GM23338 (cell line): ENCODE data around the gene MAP2K7. TPM values are rescaled to one million over a fixed set of nuclear protein-coding genes. Genes with fewer than 3 reads are reported as not detected.

Experiments used
- ATAC-seq: fragments of 200-7000 bp; cut with Tn5 transposase; 3 replicates; pipeline ENCODE4 v1.9.1; 2020
- DNase-seq: peaks from one replicate; pipeline ENCODE4 v3.0.0-alpha.2; 2015; ENCODE audit warnings: low spot score
- H2AFZ ChIP-seq: fragments of 200-600 bp; sonication (generic); 2 replicates; pipeline ENCODE4 v1.8.0; 2016; ENCODE audit warnings: antibody characterized with exemption, mild to moderate bottlenecking, moderate library complexity
- H3F3A ChIP-seq: fragments of 200-600 bp; sonication (generic); replicated peaks from 2 replicates; pipeline ENCODE4 v1.8.0; 2017; ENCODE audit warnings: antibody characterized with exemption, mixed run types, low read depth
- H3K27ac ChIP-seq: fragments of 200-600 bp; sonication (generic); 2 replicates; pipeline ENCODE4 v1.6.1; 2016; ENCODE audit warnings: low read depth
- H3K27me3 ChIP-seq: fragments of 200-600 bp; sonication (generic); 2 replicates; pipeline ENCODE4 v1.8.0; 2016; ENCODE audit warnings: mild to moderate bottlenecking, mixed run types, moderate library complexity; ENCODE audit not compliant: insufficient read depth
- H3K36me3 ChIP-seq: fragments of 200-600 bp; sonication (generic); 2 replicates; pipeline ENCODE4 v1.8.0; 2016; ENCODE audit warnings: mild to moderate bottlenecking; ENCODE audit not compliant: insufficient read depth
- H3K4me1 ChIP-seq: fragments of 200-600 bp; sonication (generic); 2 replicates; pipeline ENCODE4 v1.8.0; 2016; ENCODE audit warnings: mild to moderate bottlenecking, moderate library complexity; ENCODE audit not compliant: insufficient read depth
- H3K4me2 ChIP-seq: fragments of 200-600 bp; sonication (generic); 2 replicates; pipeline ENCODE4 v1.7.1; 2017; ENCODE audit warnings: mixed run types
- H3K4me3 ChIP-seq: fragments of 200-600 bp; sonication (generic); 2 replicates; pipeline ENCODE4 v1.6.1; 2016; ENCODE audit warnings: mixed run types
- H3K79me2 ChIP-seq: fragments of 200-600 bp; sonication (generic); replicated peaks from 2 replicates; pipeline ENCODE4 v1.8.0; 2017; ENCODE audit warnings: mild to moderate bottlenecking; ENCODE audit not compliant: insufficient read depth
- H3K9me2 ChIP-seq: fragments of 200-600 bp; sonication (generic); 2 replicates; pipeline ENCODE4 v1.8.0; 2017; ENCODE audit not compliant: insufficient read depth
- H4K20me1 ChIP-seq: fragments of 200-600 bp; sonication (generic); replicated peaks from 2 replicates; pipeline ENCODE4 v1.8.0; 2017; ENCODE audit warnings: mild to moderate bottlenecking; ENCODE audit not compliant: insufficient read depth
- H3K27ac Mint-ChIP-seq: 2 replicates; pipeline ENCODE4 v1.8.0; 2020; ENCODE audit warnings: inconsistent platforms, mild to moderate bottlenecking, moderate library complexity, mixed read lengths
- H3K27me3 Mint-ChIP-seq: 3 replicates; pipeline ENCODE4 v1.8.0; 2022; ENCODE audit warnings: low read depth, mild to moderate bottlenecking, moderate library complexity, mixed read lengths, inconsistent platforms; ENCODE audit not compliant: insufficient read depth, poor library complexity
- H3K36me3 Mint-ChIP-seq: 3 replicates; pipeline ENCODE4 v1.8.0; 2021; ENCODE audit warnings: low read depth, mild to moderate bottlenecking, inconsistent platforms, moderate library complexity, mixed read lengths
- H3K4me1 Mint-ChIP-seq: 3 replicates; pipeline ENCODE4 v1.8.0; 2020; ENCODE audit warnings: mild to moderate bottlenecking, inconsistent platforms, mixed read lengths
- H3K4me3 Mint-ChIP-seq: 3 replicates; pipeline ENCODE4 v1.8.0; 2021; ENCODE audit warnings: moderate library complexity, mild to moderate bottlenecking, inconsistent platforms, mixed read lengths
- H3K9me3 Mint-ChIP-seq: 3 replicates; pipeline ENCODE4 v1.8.0; 2020; ENCODE audit warnings: moderate library complexity, mild to moderate bottlenecking, inconsistent platforms, mixed read lengths
- CREB1 ChIP-seq: fragments of 250-450 bp; sonication (Bioruptor Pico); IDR thresholded peaks from 2 replicates; pipeline ENCODE4 v1.5.0; 2020; ENCODE audit warnings: low read depth, mild to moderate bottlenecking, moderate library complexity
- ETS1 ChIP-seq: IDR thresholded peaks from 2 replicates; pipeline ENCODE4 v1.6.1; 2016; ENCODE audit warnings: antibody characterized with exemption
- EZH2 ChIP-seq: fragments of 200-600 bp; sonication (generic); IDR thresholded peaks from one replicate; pipeline ENCODE4 v1.8.0; 2017; ENCODE audit warnings: antibody characterized with exemption, mild to moderate bottlenecking, low read depth; ENCODE audit not compliant: unreplicated experiment
- POLR2AphosphoS5 ChIP-seq: IDR thresholded peaks from 2 replicates; pipeline ENCODE4 v1.6.1; 2016; ENCODE audit warnings: antibody characterized with exemption, low read depth
- STAT1 ChIP-seq: IDR thresholded peaks from one replicate; pipeline ENCODE4 v1.6.1; 2016; ENCODE audit warnings: antibody characterized with exemption; ENCODE audit not compliant: unreplicated experiment
- ZNF462 ChIP-seq: fragments of 250-450 bp; sonication (Bioruptor Pico); IDR thresholded peaks from 2 replicates; pipeline ENCODE4 v1.5.0; 2020; ENCODE audit warnings: mild to moderate bottlenecking, moderate library complexity
- polyA plus RNA-seq: library from polyadenylated mRNA; unstranded; fragments of >200 nt; fragmentation: Nextera tagmentation; extraction: Ambion mirVana; gene quantifications from 2 replicates; pipeline ENCODE4 v1.2.1, GENCODE V29; 2016
- total RNA-seq: library from RNA; depleted of rRNA; stranded (reverse); fragments of >200 nt; shearing (Covaris generic); gene quantifications from 2 replicates; pipeline ENCODE4 v1.2.3, GENCODE V29; 2014

Gene MAP2K7
- total and polyA plus RNA-seq, 2 experiments from 2014 or later, result 11.3 to 22.6 TPM

- Histone ChIP-seq H3K36me3 (no peaks in the 10 kb centered on the region; the same call in 1 of the 2 replicates), H3F3A (peaks cover 8% of the 10 kb centered on the region; the same call in 1 of the 2 replicates), H3K79me2 (peaks cover 32% of the 10 kb centered on the region), H2AFZ (no peak overlapping the region), H3K4me1 (peaks cover 8% of the 10 kb centered on the region), H3K27ac (no peak overlapping the region), H3K9me2 (no peaks in the 10 kb centered on the region), H3K4me2 (no peak overlapping the region), H3K4me3 (no peak overlapping the region), H4K20me1 (no peaks in the 10 kb centered on the region; the same call in 1 of the 2 replicates), H3K27me3 (no peaks in the 10 kb centered on the region)
- Mint-ChIP-seq H3K4me3 (no peak overlapping the region), H3K4me1 (peaks cover 14% of the 10 kb centered on the region), H3K27me3 (peaks cover 26% of the 10 kb centered on the region), H3K9me3 (peaks cover 6% of the 10 kb centered on the region; the same call in 1 of the 3 replicates), H3K27ac (no peak overlapping the region), H3K36me3 (peaks cover 20% of the 10 kb centered on the region)
- no peak for ATAC-seq
- no peak for DNase-seq
- no peak for TF ChIP-seq POLR2AphosphoS5
- TF ChIP-seq ETS1, result no peak
- no peak for TF ChIP-seq EZH2
- no peak for TF ChIP-seq STAT1
- TF ChIP-seq CREB1 (CRISPR knock-in tag), result no peak
These were observed 3.9 kb downstream of the MAP2K7 start for GRCh38 chr19:7907544-7907943.

GRCh38 chr19:7908078-7908699 is 4.5 kb downstream of the MAP2K7 start:
- H3K9me3 Mint-ChIP-seq, result peaks cover 4% of the 10 kb centered on the region; the same call in 1 of the 3 replicates
- no peak overlapping the region for H3K27ac ChIP-seq
- no peak for TF ChIP-seq STAT1
- TF ChIP-seq ZNF462, result no peak
- H3K27ac Mint-ChIP-seq, result no peak overlapping the region
- peaks cover 8% of the 10 kb centered on the region for H3K4me1 ChIP-seq
- peak; percentile 6; the same call in 2 of the 3 replicates for ATAC-seq
- no peaks in the 10 kb centered on the region; the same call in 1 of the 2 replicates for H3K36me3 ChIP-seq
- peaks cover 12% of the 10 kb centered on the region for H3K4me1 Mint-ChIP-seq
- no peak overlapping the region for H3K4me2 ChIP-seq
- H4K20me1 ChIP-seq, result peaks cover 5% of the 10 kb centered on the region
- DNase-seq, result peak; percentile 46
- no peaks in the 10 kb centered on the region for H3K27me3 ChIP-seq
- no peak overlapping the region for H2AFZ ChIP-seq
- H3K9me2 ChIP-seq, result no peaks in the 10 kb centered on the region
- peaks cover 24% of the 10 kb centered on the region for H3K27me3 Mint-ChIP-seq
- H3K4me3 ChIP-seq, result no peak overlapping the region
- no peak overlapping the region for H3K4me3 Mint-ChIP-seq
- H3K79me2 ChIP-seq, result peaks cover 32% of the 10 kb centered on the region
- H3F3A ChIP-seq, result peaks cover 3% of the 10 kb centered on the region; the same call in 1 of the 2 replicates
- peaks cover 24% of the 10 kb centered on the region for H3K36me3 Mint-ChIP-seq
